ENCODE results near the gene PEX10.

DNA sequence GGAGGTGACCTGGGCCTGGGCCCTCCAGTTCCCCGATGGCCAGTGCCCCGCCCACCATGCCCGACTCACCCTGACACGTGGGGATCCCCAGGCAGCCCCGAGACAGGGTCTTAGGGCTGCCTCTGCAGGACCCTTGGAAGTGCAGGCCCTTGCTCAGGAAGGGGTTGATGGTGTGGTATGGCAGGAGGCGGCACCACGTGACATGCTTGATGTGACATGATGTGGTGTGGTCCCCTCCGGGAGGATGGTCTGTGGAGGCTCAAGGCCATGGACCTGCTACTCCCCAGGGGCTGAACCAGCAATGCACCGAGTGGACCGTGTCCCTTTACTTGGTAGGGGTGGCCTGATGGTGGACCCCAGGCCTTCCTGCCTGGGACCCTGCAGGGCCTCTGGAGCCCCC is 41.9 kb upstream of the PEX10 start:
- no peak for TF ChIP-seq EZH2 (IDR thresholded peaks at IDR 0.05; ENCODE audit: borderline replicate concordance, low read depth, low read length, severe bottlenecking)
- TF ChIP-seq, protein P1, sequence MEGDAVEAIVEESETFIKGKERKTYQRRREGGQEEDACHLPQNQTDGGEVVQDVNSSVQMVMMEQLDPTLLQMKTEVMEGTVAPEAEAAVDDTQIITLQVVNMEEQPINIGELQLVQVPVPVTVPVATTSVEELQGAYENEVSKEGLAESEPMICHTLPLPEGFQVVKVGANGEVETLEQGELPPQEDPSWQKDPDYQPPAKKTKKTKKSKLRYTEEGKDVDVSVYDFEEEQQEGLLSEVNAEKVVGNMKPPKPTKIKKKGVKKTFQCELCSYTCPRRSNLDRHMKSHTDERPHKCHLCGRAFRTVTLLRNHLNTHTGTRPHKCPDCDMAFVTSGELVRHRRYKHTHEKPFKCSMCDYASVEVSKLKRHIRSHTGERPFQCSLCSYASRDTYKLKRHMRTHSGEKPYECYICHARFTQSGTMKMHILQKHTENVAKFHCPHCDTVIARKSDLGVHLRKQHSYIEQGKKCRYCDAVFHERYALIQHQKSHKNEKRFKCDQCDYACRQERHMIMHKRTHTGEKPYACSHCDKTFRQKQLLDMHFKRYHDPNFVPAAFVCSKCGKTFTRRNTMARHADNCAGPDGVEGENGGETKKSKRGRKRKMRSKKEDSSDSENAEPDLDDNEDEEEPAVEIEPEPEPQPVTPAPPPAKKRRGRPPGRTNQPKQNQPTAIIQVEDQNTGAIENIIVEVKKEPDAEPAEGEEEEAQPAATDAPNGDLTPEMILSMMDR (IDR thresholded peaks at IDR 0.05; ENCODE audit: borderline replicate concordance, extremely low read depth, low read length, poor library complexity, severe bottlenecking), result no peak

Data from DND-41 (cell line).